GM12891 (cell line): Measurements from ENCODE around the gene TEC.

ENCODE experiments used
- POLR2A ChIP-seq: IDR thresholded peaks from 2 replicates; pipeline ENCODE4 v1.6.1; 2011; ENCODE audit warnings: low read depth, low read length, control low read depth
- SPI1 ChIP-seq: IDR thresholded peaks from 2 replicates; pipeline ENCODE4 v1.6.1; 2011; ENCODE audit warnings: low read depth, low read length, control low read depth

GRCh38 chr4:48235050-48235449, 34.6 kb downstream of the TEC start:
- TF ChIP-seq SPI1 (no peak), POLR2A (no peak)
